Type B pancreatic cell (in vitro differentiated cells): ENCODE results near the gene SAP25. TPM values are rescaled to one million over a fixed set of nuclear protein-coding genes. Genes with fewer than 3 reads are reported as not detected.

Experiments used
- DNase-seq: peaks from one replicate; pipeline ENCODE4 v3.0.0; 2021; ENCODE audit warnings: mixed read lengths; ENCODE audit not compliant: unreplicated experiment; ENCODE audit errors: extremely low spot score
- H3K27ac Mint-ChIP-seq: 2 replicates; pipeline ENCODE4 v1.8.0; 2021; ENCODE audit warnings: mild to moderate bottlenecking, mixed read lengths
- H3K27me3 Mint-ChIP-seq: 2 replicates; pipeline ENCODE4 v1.8.0; 2021; ENCODE audit warnings: mixed read lengths
- H3K36me3 Mint-ChIP-seq: 2 replicates; pipeline ENCODE4 v1.8.0; 2021; ENCODE audit warnings: mixed read lengths
- H3K4me1 Mint-ChIP-seq: one replicate; pipeline ENCODE4 v1.8.0; 2021; ENCODE audit warnings: mixed read lengths; ENCODE audit not compliant: unreplicated experiment
- H3K4me3 Mint-ChIP-seq: 2 replicates; pipeline ENCODE4 v1.8.0; 2021; ENCODE audit warnings: mild to moderate bottlenecking, mixed read lengths
- H3K9me3 Mint-ChIP-seq: 2 replicates; pipeline ENCODE4 v1.8.0; 2021; ENCODE audit warnings: mixed read lengths
- total RNA-seq: library from RNA; stranded (reverse); gene quantifications from 2 replicates; pipeline ENCODE4 v1.2.1, GENCODE V29; 2021; ENCODE audit warnings: low replicate concordance
- TF ChIP-seq, protein P1 (sequence below): fragments of 200-600 bp; sonication (generic); conservative IDR thresholded peaks from 2 replicates; pipeline ENCODE4 v1.5.0; 2021; ENCODE audit warnings: antibody characterized with exemption, mild to moderate bottlenecking

Gene SAP25
- total RNA-seq, 1 donor from 2014 or later = 5.6 TPM

DNA sequence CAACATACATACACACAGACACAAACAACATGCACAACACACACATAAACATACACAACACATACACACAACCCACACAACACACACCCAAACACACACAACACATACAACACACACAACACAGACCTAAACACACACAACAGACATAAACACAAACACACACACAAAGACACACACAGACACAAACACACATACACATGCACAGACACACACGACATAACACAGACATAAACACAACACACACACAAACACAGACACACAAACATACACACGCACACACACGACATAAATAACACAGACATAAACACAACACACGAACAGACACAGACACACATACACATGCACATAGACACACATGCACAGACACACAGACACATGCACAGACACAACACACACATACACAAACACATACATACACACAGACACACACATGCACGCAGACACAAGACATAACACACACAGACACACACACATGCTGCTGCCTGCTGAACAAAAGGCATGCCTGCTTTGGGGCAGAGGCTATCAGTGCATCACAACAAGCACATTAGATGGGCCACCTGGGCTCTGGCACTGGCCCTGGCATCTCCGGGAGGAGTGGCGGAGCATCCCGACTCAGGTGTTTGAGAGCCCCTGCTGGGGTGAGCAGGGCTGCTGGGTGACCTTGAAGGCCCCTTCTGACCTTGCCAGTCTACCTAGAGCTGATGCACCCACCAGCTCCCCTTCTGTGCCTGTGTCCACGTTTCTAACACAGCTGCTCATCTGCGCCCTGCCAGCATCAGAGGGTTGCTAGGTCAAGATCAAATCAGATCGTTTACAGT, 7.0 kb upstream of the SAP25 start:
- TF ChIP-seq, protein P1, sequence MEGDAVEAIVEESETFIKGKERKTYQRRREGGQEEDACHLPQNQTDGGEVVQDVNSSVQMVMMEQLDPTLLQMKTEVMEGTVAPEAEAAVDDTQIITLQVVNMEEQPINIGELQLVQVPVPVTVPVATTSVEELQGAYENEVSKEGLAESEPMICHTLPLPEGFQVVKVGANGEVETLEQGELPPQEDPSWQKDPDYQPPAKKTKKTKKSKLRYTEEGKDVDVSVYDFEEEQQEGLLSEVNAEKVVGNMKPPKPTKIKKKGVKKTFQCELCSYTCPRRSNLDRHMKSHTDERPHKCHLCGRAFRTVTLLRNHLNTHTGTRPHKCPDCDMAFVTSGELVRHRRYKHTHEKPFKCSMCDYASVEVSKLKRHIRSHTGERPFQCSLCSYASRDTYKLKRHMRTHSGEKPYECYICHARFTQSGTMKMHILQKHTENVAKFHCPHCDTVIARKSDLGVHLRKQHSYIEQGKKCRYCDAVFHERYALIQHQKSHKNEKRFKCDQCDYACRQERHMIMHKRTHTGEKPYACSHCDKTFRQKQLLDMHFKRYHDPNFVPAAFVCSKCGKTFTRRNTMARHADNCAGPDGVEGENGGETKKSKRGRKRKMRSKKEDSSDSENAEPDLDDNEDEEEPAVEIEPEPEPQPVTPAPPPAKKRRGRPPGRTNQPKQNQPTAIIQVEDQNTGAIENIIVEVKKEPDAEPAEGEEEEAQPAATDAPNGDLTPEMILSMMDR = no peak
- H3K27me3 Mint-ChIP-seq = no peaks in the 10 kb centered on the region
- H3K36me3 Mint-ChIP-seq = no peaks in the 10 kb centered on the region
- peaks cover 7% of the 10 kb centered on the region for H3K4me1 Mint-ChIP-seq
- DNase-seq = no peak
- H3K27ac Mint-ChIP-seq = no peak overlapping the region
- H3K4me3 Mint-ChIP-seq = no peak overlapping the region
- H3K9me3 Mint-ChIP-seq = no peaks in the 10 kb centered on the region

DNA sequence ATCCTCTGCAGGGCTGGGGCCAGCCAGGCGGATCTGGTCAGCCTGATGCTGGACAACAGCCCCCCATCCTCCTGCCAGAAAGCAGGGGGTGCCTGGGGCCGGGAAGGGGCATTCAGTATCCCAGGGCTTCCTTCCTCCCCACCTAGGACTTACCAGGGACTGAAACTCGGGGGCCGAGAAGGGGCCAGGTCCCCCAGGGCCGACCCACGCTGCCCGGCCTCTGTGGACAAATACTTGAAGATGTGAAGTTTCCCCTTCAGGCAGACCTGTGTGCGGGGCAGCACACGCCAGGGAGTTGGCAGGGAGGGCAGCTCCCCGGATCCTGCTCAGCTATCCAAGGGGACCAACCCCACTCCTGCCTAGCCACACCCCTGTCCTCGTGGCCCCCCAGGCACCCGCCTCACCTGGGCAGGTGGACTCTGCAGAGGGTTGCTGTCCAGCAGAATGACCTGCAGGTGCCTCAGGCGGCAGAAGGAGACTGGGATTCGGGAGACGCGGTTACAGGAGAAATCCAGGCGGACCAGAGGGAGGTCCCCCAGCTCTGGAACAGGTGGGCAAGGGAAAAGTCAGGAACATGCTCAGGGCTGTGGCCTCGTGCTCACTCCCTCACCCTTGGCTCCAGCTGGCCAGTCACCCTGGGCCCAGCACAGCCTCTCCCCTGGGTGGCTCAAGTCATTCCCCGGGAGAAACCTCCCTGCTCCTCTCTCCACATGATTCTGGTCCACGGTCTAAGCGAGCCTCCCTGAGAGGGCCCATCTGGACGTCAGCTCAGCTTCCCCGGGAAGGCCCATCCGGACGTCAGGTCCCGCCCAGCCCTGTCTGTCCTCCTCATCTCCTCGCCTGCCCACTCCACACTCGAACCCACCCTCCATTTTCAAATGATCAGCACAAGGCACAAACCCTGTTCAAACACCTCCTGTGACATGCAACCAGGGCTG, 4.8 kb upstream of the SAP25 start:
- peaks cover 1% of the 10 kb centered on the region for H3K4me1 Mint-ChIP-seq
- no peak for DNase-seq
- no peaks in the 10 kb centered on the region for H3K36me3 Mint-ChIP-seq
- no peaks in the 10 kb centered on the region for H3K9me3 Mint-ChIP-seq
- TF ChIP-seq, protein P1 = no peak
- no peak overlapping the region for H3K27ac Mint-ChIP-seq
- no peak overlapping the region for H3K4me3 Mint-ChIP-seq
- no peaks in the 10 kb centered on the region for H3K27me3 Mint-ChIP-seq

DNA sequence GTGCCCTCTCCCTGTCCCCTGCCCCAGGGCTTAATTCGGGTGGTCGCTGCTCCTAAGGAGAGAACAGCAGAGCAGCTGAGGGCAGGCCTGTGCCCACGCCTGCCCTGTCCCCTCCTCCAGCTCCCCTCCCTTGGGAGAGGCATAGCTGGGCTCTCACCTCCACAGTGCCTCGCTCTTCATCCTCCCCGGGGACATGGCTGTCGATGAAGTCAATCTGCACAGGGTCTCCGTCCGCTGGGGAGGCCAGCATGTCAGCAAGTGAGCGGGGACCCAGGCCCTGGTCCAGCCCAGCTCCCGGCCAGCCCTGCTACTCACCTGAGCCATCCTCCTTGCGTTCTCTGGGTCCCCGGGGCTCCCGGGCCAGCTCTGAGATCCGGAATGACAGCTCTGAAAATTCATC, 3.8 kb upstream of the SAP25 start:
- H3K27ac Mint-ChIP-seq = no peak overlapping the region
- H3K4me1 Mint-ChIP-seq = peaks cover under 1% of the 10 kb centered on the region
- H3K9me3 Mint-ChIP-seq = no peaks in the 10 kb centered on the region
- no peak overlapping the region for H3K4me3 Mint-ChIP-seq
- TF ChIP-seq, protein P1 = no peak
- H3K27me3 Mint-ChIP-seq = no peaks in the 10 kb centered on the region
- no peaks in the 10 kb centered on the region for H3K36me3 Mint-ChIP-seq
- DNase-seq = no peak

DNA sequence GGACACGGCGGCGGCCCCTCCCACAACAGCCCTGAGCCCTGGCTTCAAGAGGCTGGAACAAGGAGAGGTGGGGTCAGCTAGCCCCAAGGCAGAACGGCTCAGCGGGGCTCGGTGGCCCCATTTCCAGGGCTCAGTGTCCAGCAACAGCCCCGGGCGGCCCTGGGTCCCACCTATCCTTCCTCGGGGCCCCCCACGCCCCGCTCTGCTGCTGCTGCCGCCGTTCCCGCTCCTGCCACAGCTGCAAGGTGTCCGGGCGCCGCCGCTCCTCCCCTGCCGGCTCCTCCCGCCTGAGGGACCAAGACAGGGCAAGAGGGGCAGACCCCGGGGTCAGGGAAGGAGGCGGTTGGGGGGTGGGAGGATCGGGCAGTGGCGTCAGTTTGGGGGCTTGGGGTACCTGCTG, 3.4 kb upstream of the SAP25 start:
- Mint-ChIP-seq H3K4me3 (no peak overlapping the region), H3K27ac (no peak overlapping the region), H3K9me3 (no peaks in the 10 kb centered on the region), H3K4me1 (peaks cover 4% of the 10 kb centered on the region), H3K36me3 (no peaks in the 10 kb centered on the region), H3K27me3 (no peaks in the 10 kb centered on the region)
- TF ChIP-seq, protein P1 = no peak
- DNase-seq = no peak

DNA sequence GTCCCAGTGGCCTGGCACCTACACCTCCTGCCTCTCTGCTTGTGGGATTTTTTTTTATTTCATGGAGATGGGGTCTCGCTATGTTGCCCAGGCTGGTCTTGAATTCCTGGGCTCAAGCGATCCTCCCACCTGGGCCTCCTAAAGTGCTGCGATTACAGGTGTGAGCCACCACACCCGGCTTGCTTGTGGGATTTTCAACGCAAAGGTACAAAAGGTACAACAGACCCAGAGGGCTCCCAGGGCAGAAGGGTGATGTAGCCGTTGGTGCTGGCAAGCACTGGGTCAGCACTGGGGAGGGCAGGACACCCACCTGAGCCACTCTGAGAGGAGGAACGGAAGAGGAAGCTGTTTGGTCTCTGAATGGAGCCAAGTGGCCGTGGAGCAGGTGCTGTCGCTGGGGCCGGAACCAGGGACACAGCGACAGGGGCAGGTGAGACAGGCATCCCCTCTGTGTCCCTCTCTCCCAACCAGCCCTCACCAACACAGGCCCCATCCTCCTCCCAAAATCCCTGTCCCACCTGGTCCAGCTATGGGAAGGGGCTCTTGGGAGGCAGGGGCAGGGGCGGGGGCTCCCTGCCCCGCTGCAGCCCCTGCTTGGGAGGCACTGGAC, 2.8 kb upstream of the SAP25 start:
- Mint-ChIP-seq H3K9me3 (no peaks in the 10 kb centered on the region), H3K27ac (no peak overlapping the region), H3K4me3 (no peak overlapping the region), H3K4me1 (peaks cover 8% of the 10 kb centered on the region), H3K27me3 (no peaks in the 10 kb centered on the region), H3K36me3 (no peaks in the 10 kb centered on the region)
- TF ChIP-seq, protein P1 = no peak
- DNase-seq = no peak
